Right ventricle myocardium superior (tissue), 1 donor: Measurements from ENCODE around the gene LIMCH1. TPM values are rescaled to one million over a fixed set of nuclear protein-coding genes. Genes with fewer than 3 reads are reported as not detected.
A peak's percentile ranks its signal among the peaks of the same experiment; 100 is the strongest.
"Not testable (repeated sequence)": the region's sequence is repeated elsewhere in the genome, so short reads cannot be mapped to it uniquely, and the experiment has no call there.

Experiments used
- ATAC-seq: fragments of 200-7000 bp; cut with Tn5 transposase; one replicate; pipeline ENCODE4 v1.9.1; 2020; ENCODE audit warnings: mild to moderate bottlenecking; ENCODE audit not compliant: poor library complexity
- DNase-seq: peaks from one replicate; pipeline ENCODE4 v3.0.0-alpha.2; 2020
- intact Hi-C: fragments of 100-400 bp; cut with DNase I; formaldehyde crosslinking; loops from one replicate; pipeline ENCODE4 v1.11.2; 2022
- total RNA-seq: library from RNA; stranded (reverse); fragmentation: NEBNext Ultra II Directional; extraction: Animal tissue kit (Norgen Biotek cat#: 25700); gene quantifications from one replicate; pipeline ENCODE4 v1.2.1, GENCODE V29; 2021
- donor health status: DM: no; HTN: yes; CAD: no; lungs with severe emphysema.

LIMCH1 gene
- total RNA-seq, 1 donor from 2014 or later = 272 TPM

- intact Hi-C loops = loop anchor here (5.0 to 10.0 kb wide), 2 partner anchors 122 to 194 kb away; no protein-coding TSS in a partner anchor
- ATAC-seq = peak; percentile 79
- peak; percentile 45 for DNase-seq
Observed at GRCh38 chr4:41692717-41693345, 154.9 kb downstream of the LIMCH1 start.

DNA sequence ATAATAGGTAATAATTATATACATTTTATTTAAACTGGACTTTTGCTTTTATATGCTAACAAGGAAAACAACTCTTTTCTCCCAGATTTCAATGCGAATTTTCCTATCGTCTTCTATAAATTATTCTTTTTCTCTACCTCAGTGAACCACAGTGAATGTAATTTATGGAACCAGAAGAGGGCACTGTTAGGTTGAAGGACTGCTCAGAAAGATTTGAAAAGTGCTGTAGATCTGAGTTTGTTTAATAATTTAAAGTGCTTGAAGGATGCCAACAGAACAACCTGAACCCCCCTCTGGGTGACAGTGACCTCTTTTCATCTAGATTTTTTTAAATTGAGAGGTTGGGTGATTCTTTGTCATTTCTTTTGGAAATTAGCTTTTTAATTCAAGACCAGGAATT is 155.7 kb downstream of the LIMCH1 start:
- intact Hi-C loops = loop anchor here (5.0 to 10.0 kb wide), 2 partner anchors 121 to 194 kb away; no protein-coding TSS in a partner anchor
- no peak for DNase-seq
- ATAC-seq = peak; percentile 41

DNA sequence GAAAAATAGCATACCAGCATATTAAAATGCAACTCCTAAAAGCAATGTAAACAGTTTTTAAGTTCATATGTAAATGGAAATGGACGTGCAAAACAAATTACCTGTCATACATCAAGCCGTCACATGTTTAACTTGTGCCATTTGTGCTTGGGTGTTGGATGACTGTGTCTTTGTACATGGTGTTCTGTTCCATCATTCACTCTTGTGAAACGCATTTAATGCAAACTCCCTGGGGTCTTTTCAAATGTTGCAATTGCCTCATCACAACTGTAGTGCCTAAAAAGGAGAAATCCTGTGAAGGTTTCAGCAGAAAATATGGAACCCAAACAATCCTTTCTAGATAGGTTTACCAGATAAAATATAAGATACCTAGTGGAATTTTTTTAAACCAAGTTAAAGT is 158.2 kb downstream of the LIMCH1 start:
- intact Hi-C loops = loop anchor here (10.0 kb wide), 1 partner anchor 119 kb away; no protein-coding TSS in a partner anchor
- ATAC-seq (no peak), DNase-seq (no peak)

DNA sequence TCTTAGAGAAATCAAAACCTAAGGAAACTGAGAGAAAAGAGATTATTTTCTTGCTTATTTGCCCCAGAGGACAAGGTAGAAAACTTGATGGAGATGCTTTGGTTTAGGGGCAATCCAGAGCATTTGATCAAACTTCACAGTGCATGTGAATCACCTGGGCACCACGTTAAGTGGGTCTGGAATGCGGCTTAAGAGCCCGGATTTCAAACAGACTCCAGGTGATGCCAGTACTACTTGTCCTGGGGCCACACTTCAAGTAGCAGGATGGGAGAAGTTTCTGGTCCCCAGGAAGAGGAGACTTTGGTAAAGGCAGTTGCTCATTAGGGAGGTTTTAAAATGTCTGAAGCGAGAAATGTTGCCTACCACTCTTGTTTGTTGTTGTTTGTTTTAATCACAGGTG is 158.8 kb downstream of the LIMCH1 start:
- no peak for DNase-seq
- no peak for ATAC-seq
- intact Hi-C loops = loop anchor here (10.0 kb wide), 1 partner anchor 118 kb away; no protein-coding TSS in a partner anchor

DNA sequence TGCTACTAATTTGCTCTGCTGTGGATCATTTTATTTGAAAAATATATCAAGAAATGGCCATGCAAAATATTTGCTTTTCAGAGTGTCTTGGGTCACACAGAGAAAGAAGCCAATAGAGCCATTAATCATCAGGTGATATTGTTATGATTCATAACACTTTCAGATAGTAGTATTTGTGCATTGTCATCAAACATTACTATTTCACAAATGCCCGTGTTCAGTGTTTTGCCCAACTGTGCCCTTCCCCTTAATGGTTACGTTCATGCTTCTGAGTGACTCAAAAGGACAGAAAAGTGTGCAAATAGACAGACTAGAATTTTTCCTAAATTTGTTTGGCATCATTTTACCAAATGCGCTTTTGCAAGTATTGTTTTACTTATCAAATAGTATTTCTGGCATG is 164.0 kb downstream of the LIMCH1 start:
- intact Hi-C loops = no loop called here
- no peak for DNase-seq
- ATAC-seq = no peak

DNA sequence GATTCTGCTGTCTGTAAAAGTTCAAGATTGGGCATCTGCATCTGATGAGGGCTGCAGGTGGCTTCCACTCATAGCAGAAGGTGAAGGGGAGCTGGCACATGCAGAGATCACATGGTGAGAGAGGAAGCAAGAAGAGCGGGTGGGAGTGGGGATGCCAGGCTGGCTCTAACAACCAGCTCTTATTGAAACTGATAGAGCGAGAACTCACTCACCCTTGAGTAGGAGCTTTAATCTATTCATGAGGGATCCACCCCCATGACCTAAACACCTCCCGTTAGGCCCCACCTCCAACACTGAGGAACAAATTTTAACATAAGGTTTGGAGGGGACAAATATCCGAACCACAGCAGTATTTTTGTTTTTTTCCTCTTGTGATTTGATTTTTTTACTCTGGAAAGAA is 164.8 kb downstream of the LIMCH1 start:
- intact Hi-C loops = no loop called here
- peak; percentile 25 for ATAC-seq

GRCh38 chr4:41703785-41704184 is 165.8 kb downstream of the LIMCH1 start:
- no peak for ATAC-seq
- DNase-seq = no peak
- intact Hi-C loops = no loop called here

More for the DNA sequence above, 164.8 kb downstream of the LIMCH1 start:
- no peak for DNase-seq

DNA sequence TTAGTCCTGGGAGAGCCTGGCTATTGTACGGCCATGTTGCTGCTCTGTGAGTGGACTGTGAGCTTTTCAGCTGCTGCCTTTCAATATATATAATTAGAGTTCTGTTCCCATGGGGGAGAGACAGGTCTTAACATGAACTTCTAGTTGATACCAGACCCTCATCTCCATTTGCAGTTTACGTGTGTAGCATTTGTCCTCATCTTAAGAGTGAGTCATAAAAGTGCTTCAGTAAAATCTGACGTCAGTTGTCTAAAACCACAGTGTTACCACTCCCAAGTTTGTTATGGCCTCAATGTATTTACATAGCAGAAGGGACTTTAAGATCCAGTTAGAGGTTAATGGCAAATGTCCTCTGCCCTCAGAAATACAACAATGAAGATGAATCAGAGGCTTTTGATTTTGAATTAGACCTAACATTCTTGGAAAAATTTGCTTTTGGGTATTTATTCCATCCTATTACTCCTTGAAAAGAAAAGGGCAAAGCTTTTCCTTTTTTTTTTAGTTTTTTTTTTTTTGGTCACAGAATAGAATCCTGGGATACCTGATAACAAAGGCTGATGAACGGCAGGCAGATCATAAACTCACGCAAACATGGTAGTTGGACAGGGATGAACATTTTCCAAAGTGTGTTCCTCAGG is 172.0 kb downstream of the LIMCH1 start:
- no peak for ATAC-seq
- intact Hi-C loops = no loop called here
- no peak for DNase-seq

DNA sequence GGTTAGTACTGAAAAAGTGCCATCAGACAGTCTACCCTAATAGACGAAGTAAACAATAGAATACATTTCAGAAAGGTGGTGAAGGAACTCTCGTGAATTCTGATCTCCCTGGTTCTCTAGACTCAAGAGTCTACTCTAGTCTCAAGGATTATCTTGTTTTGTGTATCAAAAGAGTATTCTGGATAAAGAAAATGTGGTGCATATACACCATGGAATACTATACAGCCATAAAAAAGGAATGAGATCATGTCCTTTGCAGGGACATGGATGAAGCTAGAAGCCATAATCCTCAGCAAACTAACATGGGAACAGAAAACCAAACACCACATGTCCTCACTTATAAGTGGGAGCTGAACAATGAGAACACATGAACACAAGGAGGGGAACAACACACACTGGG is 173.7 kb downstream of the LIMCH1 start:
- DNase-seq, intact Hi-C loops, ATAC-seq: not testable (repeated sequence)

GRCh38 chr4:41712425-41712824 is 174.5 kb downstream of the LIMCH1 start:
- DNase-seq (no peak), ATAC-seq (no peak)
- intact Hi-C loops = no loop called here

DNA sequence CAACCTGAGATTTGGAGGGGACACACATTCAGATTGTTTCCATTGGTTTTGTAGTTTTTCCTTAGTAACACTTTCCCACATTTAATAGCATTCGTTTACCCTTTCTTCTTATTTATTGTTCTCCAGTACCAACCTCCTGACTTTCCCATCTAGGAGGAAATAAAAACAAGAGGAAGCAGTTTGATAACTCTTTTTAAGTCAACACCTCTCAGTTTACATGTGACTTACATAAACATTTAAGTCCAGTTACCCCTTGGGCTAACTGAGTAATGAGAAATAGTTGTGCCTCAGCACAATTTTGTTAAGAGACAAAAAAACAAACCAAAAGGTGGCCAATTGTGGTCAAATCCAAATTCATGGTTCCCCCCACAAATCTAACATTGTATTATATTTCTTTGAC is 175.8 kb downstream of the LIMCH1 start:
- intact Hi-C loops = no loop called here
- DNase-seq = no peak

GRCh38 chr4:41714364-41715000 is 176.5 kb downstream of the LIMCH1 start:
- DNase-seq = no peak
- ATAC-seq = no peak
- intact Hi-C loops = no loop called here

More for the DNA sequence above, 175.8 kb downstream of the LIMCH1 start:
- no peak for ATAC-seq

- DNase-seq = no peak
- ATAC-seq = no peak
- intact Hi-C loops = no loop called here
Observed at GRCh38 chr4:41715155-41715554, 177.2 kb downstream of the LIMCH1 start.

DNA sequence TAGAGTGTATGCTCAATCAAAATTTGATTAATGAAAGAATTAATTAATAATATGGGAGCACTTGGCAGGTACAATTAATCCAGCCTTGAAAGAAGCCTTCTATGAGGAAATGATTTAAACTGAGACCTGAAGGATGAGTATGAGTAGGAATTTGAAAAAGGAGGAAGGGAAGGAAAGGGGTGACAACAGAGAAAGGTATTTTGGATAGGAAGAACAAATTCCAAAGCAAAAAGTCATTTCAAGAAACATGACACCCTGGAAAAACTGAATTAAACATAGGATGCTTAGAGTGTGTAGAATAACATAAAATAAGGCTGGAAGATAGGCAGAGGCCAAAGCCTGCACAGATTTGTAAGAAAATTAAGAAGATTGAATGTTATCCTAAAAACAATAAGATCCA is 180.9 kb downstream of the LIMCH1 start:
- intact Hi-C loops = no loop called here
- DNase-seq = no peak
- no peak for ATAC-seq

DNA sequence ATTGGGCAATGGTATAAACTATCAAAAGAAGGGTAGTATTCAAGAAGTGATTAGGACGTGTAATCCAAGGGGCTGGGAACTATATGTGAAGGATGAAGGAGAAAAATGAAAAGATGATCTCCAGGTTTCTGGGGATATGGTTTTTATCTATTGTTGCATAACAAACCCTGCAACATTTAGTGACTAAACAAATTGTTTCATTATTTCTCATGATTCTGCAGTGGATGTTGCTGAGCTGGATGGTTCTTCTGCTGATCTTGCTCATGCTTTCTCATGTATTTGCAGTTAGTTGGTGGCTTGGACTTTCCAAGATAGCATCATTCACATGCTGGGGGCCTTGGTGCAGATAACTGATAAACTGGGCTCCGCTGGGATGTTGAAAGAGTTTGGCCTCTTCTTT is 181.5 kb downstream of the LIMCH1 start:
- intact Hi-C loops = no loop called here
- ATAC-seq (no peak), DNase-seq (no peak)

GRCh38 chr4:41722181-41722580 is 184.2 kb downstream of the LIMCH1 start:
- ATAC-seq = no peak
- intact Hi-C loops = no loop called here
- no peak for DNase-seq

DNA sequence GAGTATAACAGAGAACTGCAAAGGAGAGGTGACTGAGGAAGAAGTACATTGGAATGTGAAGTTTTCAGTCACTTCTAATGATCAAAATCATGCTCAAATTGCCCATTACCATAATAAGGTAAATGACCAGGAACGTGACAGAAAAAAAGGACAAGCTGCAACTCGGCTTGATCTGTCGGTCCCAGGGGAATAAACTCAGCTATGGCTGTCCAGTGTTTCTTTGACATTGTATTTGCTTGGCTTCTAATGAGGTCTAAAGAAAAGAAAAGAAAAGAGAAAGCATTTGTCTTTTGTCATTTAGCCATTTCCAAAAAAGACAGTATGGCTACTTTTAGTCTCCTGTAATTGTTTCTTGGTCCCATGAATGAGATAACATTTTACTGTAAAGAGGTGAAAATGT is 185.3 kb downstream of the LIMCH1 start:
- intact Hi-C loops = no loop called here
- ATAC-seq = no peak
- no peak for DNase-seq

- intact Hi-C loops = no loop called here
- DNase-seq = no peak
- ATAC-seq = no peak
Observed at GRCh38 chr4:41725254-41725653, 187.3 kb downstream of the LIMCH1 start.

GRCh38 chr4:41727861-41728572 is 190.1 kb downstream of the LIMCH1 start:
- intact Hi-C loops = no loop called here
- ATAC-seq = no peak

More at GRCh38 chr4:41727861-41728572, 190.1 kb downstream of the LIMCH1 start:
- no peak for DNase-seq
